Activated CD4-positive, alpha-beta T cell treated with anti-CD3 and anti-CD28 coated beads, Interleukin-2, amount 10 ng/mL, durations not matched to agents 24 days and 14 days (primary cell): ENCODE measurements around the gene PTPRN2. TPM values are rescaled to one million over a fixed set of nuclear protein-coding genes. Genes with fewer than 3 reads are reported as not detected.
"Not testable (repeated sequence)": the region's sequence is repeated elsewhere in the genome, so short reads cannot be mapped to it uniquely, and the experiment has no call there.

ENCODE experiments used
- DNase-seq: peaks from one replicate; pipeline ENCODE4 v3.0.0; 2022
- H3K27ac Mint-ChIP-seq: one replicate; pipeline ENCODE4 v1.8.0; 2022; ENCODE audit warnings: mild to moderate bottlenecking, mixed read lengths
- H3K27me3 Mint-ChIP-seq: one replicate; pipeline ENCODE4 v1.8.0; 2022; ENCODE audit warnings: mixed read lengths
- H3K36me3 Mint-ChIP-seq: one replicate; pipeline ENCODE4 v1.8.0; 2022; ENCODE audit warnings: low read depth, mild to moderate bottlenecking, mixed read lengths
- H3K4me1 Mint-ChIP-seq: one replicate; pipeline ENCODE4 v1.8.0; 2021; ENCODE audit warnings: mixed read lengths
- H3K4me3 Mint-ChIP-seq: one replicate; pipeline ENCODE4 v1.8.0; 2022; ENCODE audit warnings: mild to moderate bottlenecking, moderate library complexity, mixed read lengths
- H3K9me3 Mint-ChIP-seq: one replicate; pipeline ENCODE4 v1.8.0; 2021; ENCODE audit warnings: mixed read lengths
- intact Hi-C: fragments of 100-400 bp; cut with micrococcal nuclease; formaldehyde crosslinking; loops from one replicate; pipeline ENCODE4 v1.15.1; 2023
- total RNA-seq: library from RNA; stranded (reverse); gene quantifications from 2 replicates; pipeline ENCODE4 v1.2.3, GENCODE V29; 2022

PTPRN2 gene
- total RNA-seq, 1 donor from 2014 or later, result 0.33 TPM

- no peak for DNase-seq
- H3K4me1 Mint-ChIP-seq, result no peaks in the 10 kb centered on the region
- intact Hi-C loops, result no loop called here
- no peaks in the 10 kb centered on the region for H3K27me3 Mint-ChIP-seq
- H3K9me3 Mint-ChIP-seq, result peaks cover 28% of the 10 kb centered on the region
- H3K36me3 Mint-ChIP-seq, result peaks cover 1% of the 10 kb centered on the region
- no peak overlapping the region for H3K4me3 Mint-ChIP-seq
- no peak overlapping the region for H3K27ac Mint-ChIP-seq
Observed at GRCh38 chr7:158313931-158314330, 273.7 kb downstream of the PTPRN2 start.

GRCh38 chr7:158312789-158313188 lies 274.8 kb downstream of the PTPRN2 start:
- intact Hi-C loops, result no loop called here
- Mint-ChIP-seq H3K9me3 (peaks cover 29% of the 10 kb centered on the region), H3K27ac (no peak overlapping the region), H3K36me3 (peaks cover 1% of the 10 kb centered on the region), H3K27me3 (no peaks in the 10 kb centered on the region), H3K4me3 (no peak overlapping the region), H3K4me1 (no peaks in the 10 kb centered on the region)
- DNase-seq, result no peak

DNA sequence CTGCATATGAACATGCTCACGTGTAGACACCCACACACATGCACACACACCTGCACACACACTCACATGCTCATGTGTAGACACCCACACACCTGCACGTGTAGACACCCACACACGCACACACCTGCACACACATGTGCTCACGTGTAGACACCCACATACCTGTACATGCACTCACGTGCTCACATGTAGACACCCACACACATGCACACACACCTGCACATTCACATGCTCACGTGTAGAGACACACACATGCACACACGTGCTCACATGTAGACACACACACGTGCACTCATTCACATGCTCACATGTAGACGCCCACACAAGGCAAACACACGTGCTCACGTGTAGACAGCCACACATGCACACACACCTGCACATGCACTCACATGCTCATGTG lies 275.8 kb downstream of the PTPRN2 start:
- intact Hi-C loops, result no loop called here
- DNase-seq, result no peak
- H3K9me3 Mint-ChIP-seq, result peaks cover 34% of the 10 kb centered on the region
- no peaks in the 10 kb centered on the region for H3K4me1 Mint-ChIP-seq
- H3K27me3 Mint-ChIP-seq, result no peaks in the 10 kb centered on the region
- no peak overlapping the region for H3K4me3 Mint-ChIP-seq
- peaks cover 1% of the 10 kb centered on the region for H3K36me3 Mint-ChIP-seq
- H3K27ac Mint-ChIP-seq, result no peak overlapping the region

DNA sequence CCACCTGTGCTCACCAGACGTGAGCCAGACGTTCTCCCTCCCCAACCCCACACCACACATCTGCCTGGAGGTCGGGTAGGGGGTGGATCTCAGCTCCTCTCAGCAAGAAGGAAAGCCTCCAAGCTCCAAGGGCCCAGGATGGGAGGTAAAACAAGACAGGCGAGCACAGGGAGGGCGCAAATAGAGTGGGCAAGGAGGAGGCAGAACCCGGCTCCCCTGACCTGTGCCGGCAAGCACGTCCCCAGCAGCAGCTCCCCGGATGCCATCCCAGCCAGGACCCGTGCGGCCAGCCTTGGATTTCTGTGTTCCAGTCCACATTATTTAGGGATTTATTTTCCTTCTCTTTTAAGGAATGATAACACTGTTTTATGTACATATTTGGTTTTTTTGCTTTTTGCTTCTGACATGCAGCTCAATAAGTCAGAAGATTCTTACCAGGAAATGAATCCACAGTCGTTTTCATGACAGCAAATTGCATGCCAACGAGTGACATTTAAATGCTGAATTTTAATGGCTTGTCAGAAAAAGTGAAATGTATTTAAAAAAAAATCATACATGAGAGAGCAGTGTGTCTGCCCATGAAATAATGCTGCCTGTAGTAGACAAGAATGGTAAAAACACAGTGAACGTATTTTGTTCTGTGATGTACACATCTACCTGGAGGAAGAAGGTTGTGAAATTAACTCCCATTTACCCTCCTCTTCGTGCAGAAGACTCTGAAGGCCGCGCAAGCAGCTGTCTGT lies 276.5 kb downstream of the PTPRN2 start:
- Mint-ChIP-seq H3K4me1 (no peaks in the 10 kb centered on the region), H3K27ac (no peak overlapping the region), H3K36me3 (peaks cover 1% of the 10 kb centered on the region), H3K4me3 (no peak overlapping the region), H3K27me3 (no peaks in the 10 kb centered on the region), H3K9me3 (peaks cover 39% of the 10 kb centered on the region)
- no peak for DNase-seq
- intact Hi-C loops, result no loop called here

- peaks cover 1% of the 10 kb centered on the region for H3K36me3 Mint-ChIP-seq
- DNase-seq, result no peak
- H3K4me3 Mint-ChIP-seq, result no peak overlapping the region
- H3K27me3 Mint-ChIP-seq, result no peaks in the 10 kb centered on the region
- H3K4me1 Mint-ChIP-seq, result no peaks in the 10 kb centered on the region
- H3K9me3 Mint-ChIP-seq, result peaks cover 39% of the 10 kb centered on the region
- H3K27ac Mint-ChIP-seq, result no peak overlapping the region
- intact Hi-C loops, result no loop called here
Observed at GRCh38 chr7:158309868-158310763, 277.5 kb downstream of the PTPRN2 start.

GRCh38 chr7:158308001-158308400 lies 279.6 kb downstream of the PTPRN2 start:
- H3K9me3 Mint-ChIP-seq, result peaks cover 36% of the 10 kb centered on the region
- no peaks in the 10 kb centered on the region for H3K36me3 Mint-ChIP-seq
- H3K27ac Mint-ChIP-seq, result no peak overlapping the region
- no peaks in the 10 kb centered on the region for H3K27me3 Mint-ChIP-seq
- no peaks in the 10 kb centered on the region for H3K4me1 Mint-ChIP-seq
- intact Hi-C loops, result no loop called here
- no peak overlapping the region for H3K4me3 Mint-ChIP-seq
- DNase-seq, result no peak

- peaks cover 12% of the 10 kb centered on the region for H3K9me3 Mint-ChIP-seq
- H3K27me3 Mint-ChIP-seq, H3K27ac Mint-ChIP-seq, H3K4me1 Mint-ChIP-seq, DNase-seq, intact Hi-C loops, H3K4me3 Mint-ChIP-seq, H3K36me3 Mint-ChIP-seq: not testable (repeated sequence)
Observed at GRCh38 chr7:158304072-158304471, 283.6 kb downstream of the PTPRN2 start.

DNA sequence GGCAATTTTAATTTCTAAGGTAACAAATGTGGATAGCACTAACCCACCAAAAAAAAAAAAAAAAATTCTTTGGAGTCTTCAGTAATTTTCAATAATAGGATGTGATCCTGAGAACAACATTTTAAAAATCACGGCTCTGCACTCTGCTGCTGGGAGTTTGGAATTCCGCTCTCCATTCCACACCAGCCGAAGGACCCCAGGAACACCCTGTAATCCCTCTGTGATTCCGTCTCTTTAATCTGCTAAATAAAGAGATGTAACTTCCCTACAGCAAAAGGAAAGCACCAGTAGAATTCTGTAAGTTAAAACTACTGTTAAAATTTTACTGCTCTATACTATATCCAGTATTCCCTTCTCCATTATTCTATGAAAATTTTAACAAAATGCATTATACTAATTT lies 284.5 kb downstream of the PTPRN2 start:
- intact Hi-C loops, result no loop called here
- H3K36me3 Mint-ChIP-seq, result no peaks in the 10 kb centered on the region
- H3K4me1 Mint-ChIP-seq, result no peaks in the 10 kb centered on the region
- no peak for DNase-seq
- no peaks in the 10 kb centered on the region for H3K27me3 Mint-ChIP-seq
- H3K9me3 Mint-ChIP-seq, result peaks cover 11% of the 10 kb centered on the region
- no peak overlapping the region for H3K27ac Mint-ChIP-seq
- H3K4me3 Mint-ChIP-seq, result no peak overlapping the region

GRCh38 chr7:158302274-158303070 lies 285.2 kb downstream of the PTPRN2 start:
- intact Hi-C loops, result no loop called here
- DNase-seq, result no peak
- Mint-ChIP-seq H3K36me3 (no peaks in the 10 kb centered on the region), H3K27me3 (no peaks in the 10 kb centered on the region), H3K27ac (no peak overlapping the region), H3K4me3 (no peak overlapping the region), H3K4me1 (no peaks in the 10 kb centered on the region), H3K9me3 (peaks cover 7% of the 10 kb centered on the region)

- Mint-ChIP-seq H3K9me3 (peaks cover 1% of the 10 kb centered on the region), H3K36me3 (no peaks in the 10 kb centered on the region), H3K27ac (no peak overlapping the region), H3K4me3 (no peak overlapping the region), H3K4me1 (no peaks in the 10 kb centered on the region), H3K27me3 (no peaks in the 10 kb centered on the region)
- intact Hi-C loops, result no loop called here
- DNase-seq, result no peak
Observed at GRCh38 chr7:158301207-158301606, 286.4 kb downstream of the PTPRN2 start.

GRCh38 chr7:158300427-158300826 lies 287.2 kb downstream of the PTPRN2 start:
- Mint-ChIP-seq H3K4me1 (no peaks in the 10 kb centered on the region), H3K27ac (no peak overlapping the region), H3K4me3 (no peak overlapping the region), H3K36me3 (no peaks in the 10 kb centered on the region), H3K27me3 (no peaks in the 10 kb centered on the region), H3K9me3 (no peaks in the 10 kb centered on the region)
- DNase-seq, result no peak
- intact Hi-C loops, result no loop called here

DNA sequence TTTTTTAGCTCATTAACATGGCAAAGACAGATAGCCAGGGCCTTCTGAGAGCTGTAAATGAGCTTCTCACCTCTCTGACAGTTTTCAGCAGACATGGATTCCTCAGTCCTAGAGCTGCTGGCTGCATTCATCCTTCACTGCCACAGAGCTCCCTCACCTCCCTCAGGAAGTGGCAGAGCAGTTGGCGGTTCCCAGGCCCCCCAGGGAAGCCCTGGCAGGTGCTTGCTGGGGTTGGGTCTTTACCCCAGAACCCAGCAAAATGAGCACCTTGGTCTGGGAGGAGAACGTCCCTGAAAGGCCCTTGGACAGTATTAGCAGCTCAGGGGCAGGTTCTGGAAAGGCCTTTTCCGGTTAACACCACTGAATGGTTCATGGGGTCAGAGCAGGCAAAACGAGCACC lies 288.0 kb downstream of the PTPRN2 start:
- intact Hi-C loops, result no loop called here
- no peaks in the 10 kb centered on the region for H3K4me1 Mint-ChIP-seq
- no peak overlapping the region for H3K4me3 Mint-ChIP-seq
- DNase-seq, result no peak
- no peak overlapping the region for H3K27ac Mint-ChIP-seq
- H3K27me3 Mint-ChIP-seq, result no peaks in the 10 kb centered on the region
- no peaks in the 10 kb centered on the region for H3K36me3 Mint-ChIP-seq
- no peaks in the 10 kb centered on the region for H3K9me3 Mint-ChIP-seq

GRCh38 chr7:158296798-158297104 lies 290.9 kb downstream of the PTPRN2 start:
- H3K4me1 Mint-ChIP-seq, result no peaks in the 10 kb centered on the region
- no peak overlapping the region for H3K27ac Mint-ChIP-seq
- H3K36me3 Mint-ChIP-seq, result no peaks in the 10 kb centered on the region
- H3K27me3 Mint-ChIP-seq, result no peaks in the 10 kb centered on the region
- DNase-seq, result no peak
- intact Hi-C loops, result no loop called here
- no peaks in the 10 kb centered on the region for H3K9me3 Mint-ChIP-seq
- no peak overlapping the region for H3K4me3 Mint-ChIP-seq
